HG03460 (cell line): ENCODE data around the gene EXOC6.
"Not testable (repeated sequence)": the region's sequence is repeated elsewhere in the genome, so short reads cannot be mapped to it uniquely, and the experiment has no call there.

Source experiments
- ATAC-seq: cut with Tn5 transposase; IDR thresholded peaks from one replicate; pipeline ENCODE4 v1.9.1; 2021; ENCODE audit not compliant: unreplicated experiment

EXOC6 gene

GRCh38 chr10:92937876-92938275 is 89.6 kb downstream of the EXOC6 start:
- no peak for ATAC-seq

GRCh38 chr10:92938841-92939240 is 90.5 kb downstream of the EXOC6 start:
- no peak for ATAC-seq

GRCh38 chr10:92942226-92942625 is 93.9 kb downstream of the EXOC6 start:
- ATAC-seq: no peak

- ATAC-seq: no peak
Observed at GRCh38 chr10:92946491-92946890, 98.2 kb downstream of the EXOC6 start.

- ATAC-seq: not testable (repeated sequence)
Observed at GRCh38 chr10:92952573-92952972, 104.3 kb downstream of the EXOC6 start.

- no peak for ATAC-seq
Observed at GRCh38 chr10:92957223-92958010, 109.1 kb downstream of the EXOC6 start.

GRCh38 chr10:92961638-92962037 is 113.3 kb downstream of the EXOC6 start:
- ATAC-seq: no peak

- no peak for ATAC-seq
Observed at GRCh38 chr10:92965314-92965713, 117.0 kb downstream of the EXOC6 start.

GRCh38 chr10:92967641-92968040 is 119.3 kb downstream of the EXOC6 start:
- ATAC-seq: no peak

- ATAC-seq: no peak
Observed at GRCh38 chr10:92969151-92969550, 120.8 kb downstream of the EXOC6 start.

- no peak for ATAC-seq
Observed at GRCh38 chr10:92970301-92971070, 122.2 kb downstream of the EXOC6 start.

GRCh38 chr10:92972066-92972870 is 123.9 kb downstream of the EXOC6 start:
- ATAC-seq: no peak

- ATAC-seq: no peak
Observed at GRCh38 chr10:92972886-92973285, 124.6 kb downstream of the EXOC6 start.

GRCh38 chr10:92976278-92976677 is 128.0 kb downstream of the EXOC6 start:
- ATAC-seq: not testable (repeated sequence)

- no peak for ATAC-seq
Observed at GRCh38 chr10:92989250-92989649, 140.9 kb downstream of the EXOC6 start.

GRCh38 chr10:92990615-92991014 is 142.3 kb downstream of the EXOC6 start:
- no peak for ATAC-seq

- ATAC-seq: no peak
Observed at GRCh38 chr10:92991513-92991912, 143.2 kb downstream of the EXOC6 start.

GRCh38 chr10:92993699-92994272 is 145.5 kb downstream of the EXOC6 start:
- no peak for ATAC-seq

- ATAC-seq: no peak
Observed at GRCh38 chr10:92995509-92995908, 147.2 kb downstream of the EXOC6 start.

- no peak for ATAC-seq
Observed at GRCh38 chr10:92997620-92998019, 149.3 kb downstream of the EXOC6 start.

- ATAC-seq: no peak
Observed at GRCh38 chr10:92999191-92999590, 150.9 kb downstream of the EXOC6 start.
